T-cell (primary cell): ENCODE results near the gene RUFY3. TPM values are rescaled to one million over a fixed set of nuclear protein-coding genes. Genes with fewer than 3 reads are reported as not detected.
A peak's percentile ranks its signal among the peaks of the same experiment; 100 is the strongest.

Experiments
- ATAC-seq, 4 experiments: fragments of 200-7000 bp in 3 of 4; fragments of 150-1000 bp in 1 of 4; cut with Tn5 transposase; replicated peaks in 1 of 4; 1 replicate in 3 of 4; 2 replicates in 1 of 4; pipeline ENCODE4 v1.10.0; 2021; ENCODE audit warnings: moderate library complexity in 3 of 4, mild to moderate bottlenecking in 2 of 4, moderate number of reproducible peaks in 1 of 4
- CTCF ChIA-PET, 2 donors: fragments of 300-600 bp; sonication (Branson Sonifier 250); formaldehyde crosslinking; loops; one replicate each; lab custom pipeline; 2022; ENCODE audit warnings: antibody characterized with exemption in 2 of 2; lab: Charles Lee
- POLR2A ChIA-PET, 2 donors: fragments of 300-600 bp; sonication (Branson Sonifier 250); formaldehyde crosslinking; loops; one replicate each; lab custom pipeline; 2022; ENCODE audit warnings: antibody characterized with exemption in 2 of 2; lab: Charles Lee
- DNase-seq, 35 experiments: peaks; one replicate each; pipeline versions ENCODE4 v3.0.0 to v3.0.0-alpha.2; 2013 to 2023
- H3K27ac ChIP-seq: one replicate; pipeline ENCODE4 v1.5.1; 2013; ENCODE audit warnings: low read length
- H3K27me3 ChIP-seq, 2 experiments: replicated peaks in 1 of 2; 1 replicate in 1 of 2; 2 replicates in 1 of 2; pipeline versions ENCODE4 v1.6.1 to v1.7.0; 2013; ENCODE audit warnings: low read length in 1 of 2, mixed read lengths in 1 of 2; ENCODE audit not compliant: control insufficient read depth in 2 of 2, insufficient read depth in 2 of 2; ENCODE audit errors: extremely low read depth in 1 of 2
- H3K36me3 ChIP-seq, 2 donors: 1 replicate in 1 of 2; 2 replicates in 1 of 2; pipeline versions ENCODE4 v1.6.1 to v1.7.0; 2013; ENCODE audit warnings: low read length in 1 of 2; ENCODE audit not compliant: control insufficient read depth in 2 of 2, insufficient read depth in 1 of 2; ENCODE audit errors: extremely low read depth in 1 of 2
- H3K4me1 ChIP-seq, 2 experiments: 1 replicate in 1 of 2; 2 replicates in 1 of 2; pipeline versions ENCODE4 v1.6.1 to v1.7.0; 2013; ENCODE audit warnings: low read length in 2 of 2, mixed read lengths in 1 of 2; ENCODE audit not compliant: insufficient read depth in 2 of 2, control insufficient read depth in 1 of 2; ENCODE audit errors: extremely low read depth in 1 of 2
- H3K4me3 ChIP-seq, 2 donors: 1 replicate in 1 of 2; 2 replicates in 1 of 2; pipeline versions ENCODE4 v1.5.1 to v1.7.0; 2013; ENCODE audit warnings: mild to moderate bottlenecking in 2 of 2, low read length in 1 of 2, moderate library complexity in 1 of 2; ENCODE audit not compliant: control insufficient read depth in 1 of 2; ENCODE audit errors: extremely low read depth in 1 of 2
- H3K9me3 ChIP-seq: 2 replicates; pipeline ENCODE4 v1.7.0; 2013
- H3K27ac Mint-ChIP-seq, 2 donors: one replicate each; pipeline ENCODE4 v1.8.0; 2020 to 2021; ENCODE audit warnings: mild to moderate bottlenecking in 2 of 2, mixed read lengths in 2 of 2
- H3K27me3 Mint-ChIP-seq, 2 donors: one replicate each; pipeline ENCODE4 v1.8.0; 2021 to 2022; ENCODE audit warnings: mixed read lengths in 2 of 2
- H3K36me3 Mint-ChIP-seq: one replicate; pipeline ENCODE4 v1.8.0; 2021; ENCODE audit warnings: mixed read lengths
- H3K4me1 Mint-ChIP-seq, 3 donors: one replicate each; pipeline ENCODE4 v1.8.0; 2020 to 2022; ENCODE audit warnings: mixed read lengths in 3 of 3, mild to moderate bottlenecking in 1 of 3
- H3K4me3 Mint-ChIP-seq, 3 donors: one replicate each; pipeline ENCODE4 v1.8.0; 2020 to 2022; ENCODE audit warnings: mild to moderate bottlenecking in 3 of 3, mixed read lengths in 3 of 3, moderate library complexity in 3 of 3
- H3K9me3 Mint-ChIP-seq, 3 donors: one replicate each; pipeline ENCODE4 v1.8.0; 2020 to 2022; ENCODE audit warnings: mixed read lengths in 3 of 3
- WGBS: methylation state at CpG from one replicate; pipeline ENCODE4 v1.1.5; 2013; ENCODE audit warnings: missing lambda C conversion rate; ENCODE audit not compliant: insufficient coverage; 5-methylcytosine and 5-hydroxymethylcytosine counted together
- total RNA-seq, 35 experiments: library from RNA in 6 of 35; stranded (reverse) in 6 of 35; fragments of 120-200 nt in 1 of 35; gene quantifications; one replicate each; pipeline versions ENCODE4 v1.2.1 to v1.2.4 and lab custom pipeline; 2013 to 2026

Gene RUFY3
- total RNA-seq, 5 donors from 2014 or later (not counting 1 experiment from before 2014, with no cell fraction given) = 29.8 to 34.1 (median 33.3) TPM

DNA sequence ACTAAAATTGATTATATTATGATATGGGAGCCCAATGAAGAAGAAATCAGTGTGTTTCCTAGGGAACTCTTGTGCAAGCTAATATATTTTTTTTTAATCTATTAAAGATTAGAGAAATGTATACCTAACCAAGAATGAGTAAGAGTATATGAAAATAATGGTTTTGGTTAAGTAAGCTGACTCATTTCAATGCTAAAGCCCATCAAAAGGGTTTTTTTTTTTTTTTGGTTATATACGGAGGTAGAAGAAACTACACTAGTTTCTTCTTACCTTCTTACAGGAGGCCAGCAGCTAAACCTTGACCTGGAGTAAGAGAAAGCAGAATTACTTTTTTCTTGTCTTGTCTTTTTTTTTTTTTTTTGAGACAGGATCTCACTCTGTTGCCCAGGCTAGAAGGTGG is 27.5 kb downstream of the RUFY3 start:
- Mint-ChIP-seq H3K4me3 (no peak overlapping the region), H3K27me3 (no peaks in the 10 kb centered on the region), H3K4me1 (peaks cover 3 to 15% (median 7%) of the 10 kb centered on the region in 3 donors), H3K36me3 (no peaks in the 10 kb centered on the region), H3K9me3 (peaks cover 0 to 5% (median 0%) of the 10 kb centered on the region in 3 donors), H3K27ac (no peak overlapping the region)
- Histone ChIP-seq H3K9me3 (no peaks in the 10 kb centered on the region), H3K36me3 (no peaks in the 10 kb centered on the region), H3K4me1 (no peaks in the 10 kb centered on the region), H3K27me3 (no peaks in the 10 kb centered on the region), H3K4me3 (no peak overlapping the region), H3K27ac (no peak overlapping the region)
- no CpG with 5 or more reads among the region's 1 CpG for WGBS
- ATAC-seq (no peak), DNase-seq (no peak)
- POLR2A ChIA-PET = interaction anchor here (0.6 to 0.7 kb wide), 2 partner anchors 106 to 162 kb away, joined by 5 to 8 read pairs; no protein-coding TSS in a partner anchor
- CTCF ChIA-PET = interaction anchor here (0.5 to 1.3 kb wide), 8 partner anchors 12 to 645 kb away, joined by 3 to 6 read pairs (median 3); no protein-coding TSS in a partner anchor

DNA sequence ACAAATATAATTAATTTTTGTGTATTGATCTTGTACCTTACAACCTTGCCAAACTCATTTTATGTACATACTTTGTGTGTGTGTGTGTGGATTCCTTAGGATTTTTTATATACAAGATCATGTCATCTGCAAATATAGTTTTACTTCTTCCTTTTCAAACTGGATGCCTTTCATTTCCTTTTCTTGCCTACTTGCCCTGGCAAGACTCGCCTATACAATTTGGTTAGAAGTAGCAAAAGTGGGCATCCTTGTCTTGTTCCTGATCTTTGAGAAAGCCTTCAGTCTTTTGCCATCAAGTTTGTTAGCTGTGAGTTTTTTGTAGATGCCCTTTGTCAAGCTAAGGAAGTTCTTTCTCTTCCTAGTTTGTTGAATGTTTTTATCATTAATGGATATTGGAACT is 30.5 kb downstream of the RUFY3 start:
- Mint-ChIP-seq H3K27ac (no peak overlapping the region), H3K36me3 (peaks cover 8% of the 10 kb centered on the region), H3K4me3 (no peak overlapping the region), H3K9me3 (peaks cover 0 to 5% (median 0%) of the 10 kb centered on the region in 3 donors), H3K4me1 (peaks cover 3 to 17% (median 16%) of the 10 kb centered on the region in 3 donors), H3K27me3 (no peaks in the 10 kb centered on the region)
- no peak for ATAC-seq
- ChIA-PET POLR2A (no interaction called here), CTCF (interaction anchor here in 1 of 2 donors (0.6 kb wide), 1 partner anchor 72 kb away, joined by 4 read pairs; no protein-coding TSS in a partner anchor)
- DNase-seq = no peak
- Histone ChIP-seq H3K4me1 (no peaks in the 10 kb centered on the region), H3K9me3 (no peaks in the 10 kb centered on the region), H3K36me3 (no peaks in the 10 kb centered on the region), H3K4me3 (no peak overlapping the region), H3K27ac (no peak overlapping the region), H3K27me3 (no peaks in the 10 kb centered on the region)
- WGBS = 80% methylated on average over 1 of the region's 1 CpG

GRCh38 chr4:70753630-70754029 is 31.9 kb downstream of the RUFY3 start:
- DNase-seq = no peak
- Mint-ChIP-seq H3K27ac (no peak overlapping the region), H3K27me3 (no peaks in the 10 kb centered on the region), H3K36me3 (peaks cover 8% of the 10 kb centered on the region), H3K4me1 (peaks cover 3 to 17% (median 16%) of the 10 kb centered on the region in 3 donors), H3K4me3 (no peak overlapping the region), H3K9me3 (no peaks in the 10 kb centered on the region)
- Histone ChIP-seq H3K27me3 (no peaks in the 10 kb centered on the region), H3K36me3 (no peaks in the 10 kb centered on the region), H3K27ac (no peak overlapping the region), H3K4me1 (no peaks in the 10 kb centered on the region), H3K4me3 (no peak overlapping the region), H3K9me3 (no peaks in the 10 kb centered on the region)
- ATAC-seq = no peak
- ChIA-PET POLR2A (no interaction called here), CTCF (interaction anchor here in 1 of 2 donors (0.6 to 0.7 kb wide), 2 partner anchors 14 to 50 kb away, joined by 3 read pairs; no protein-coding TSS in a partner anchor)

- Histone ChIP-seq H3K4me1 (peaks cover 0 to 2% of the 10 kb centered on the region in 2 experiments), H3K27ac (no peak overlapping the region)
- POLR2A ChIA-PET = no interaction called here
Measured at GRCh38 chr4:70754470-70754869, 32.7 kb downstream of the RUFY3 start.

GRCh38 chr4:70754990-70755688 is 33.4 kb downstream of the RUFY3 start:
- Histone ChIP-seq H3K36me3 (no peaks in the 10 kb centered on the region), H3K4me1 (peaks cover 0 to 2% of the 10 kb centered on the region in 2 experiments), H3K4me3 (no peak overlapping the region), H3K9me3 (no peaks in the 10 kb centered on the region), H3K27me3 (no peaks in the 10 kb centered on the region), H3K27ac (no peak overlapping the region)
- Mint-ChIP-seq H3K27ac (no peak overlapping the region), H3K27me3 (no peaks in the 10 kb centered on the region), H3K36me3 (peaks cover 8% of the 10 kb centered on the region), H3K9me3 (no peaks in the 10 kb centered on the region), H3K4me1 (peaks cover 13 to 30% (median 28%) of the 10 kb centered on the region in 3 donors), H3K4me3 (no peak overlapping the region)
- ATAC-seq (no peak), DNase-seq (no peak)
- ChIA-PET POLR2A (no interaction called here), CTCF (interaction anchor here in 1 of 2 donors (0.6 kb wide), 1 partner anchor 19 kb away, joined by 3 read pairs; no protein-coding TSS in a partner anchor)
- 91% methylated on average over 6 of the region's 10 CpGs for whole genome bisulfite sequencing

More at GRCh38 chr4:70754470-70754869, 32.7 kb downstream of the RUFY3 start:
- no peak overlapping the region for H3K4me3 ChIP-seq
- H3K27me3 ChIP-seq = no peaks in the 10 kb centered on the region
- CTCF ChIA-PET = interaction anchor here (0.6 to 0.7 kb wide), 2 partner anchors 51 to 102 kb away, joined by 3 read pairs; no protein-coding TSS in a partner anchor
- Mint-ChIP-seq H3K9me3 (no peaks in the 10 kb centered on the region), H3K4me3 (no peak overlapping the region), H3K27me3 (no peaks in the 10 kb centered on the region), H3K36me3 (peaks cover 8% of the 10 kb centered on the region), H3K4me1 (peaks cover 8 to 24% (median 23%) of the 10 kb centered on the region in 3 donors), H3K27ac (no peak overlapping the region)
- H3K36me3 ChIP-seq = no peaks in the 10 kb centered on the region
- no CpG with 5 or more reads among the region's 1 CpG for WGBS
- no peaks in the 10 kb centered on the region for H3K9me3 ChIP-seq
- DNase-seq = no peak
- ATAC-seq = no peak

- Histone ChIP-seq H3K27ac (no peak overlapping the region), H3K36me3 (no peaks in the 10 kb centered on the region), H3K4me3 (no peak overlapping the region), H3K9me3 (no peaks in the 10 kb centered on the region), H3K27me3 (no peaks in the 10 kb centered on the region), H3K4me1 (peaks cover 0 to 2% of the 10 kb centered on the region in 2 experiments)
- peaks cover 14 to 38% (median 15%) of the 10 kb centered on the region in 3 donors for H3K4me1 Mint-ChIP-seq
- ChIA-PET POLR2A (no interaction called here), CTCF (interaction anchor here (0.6 to 3.4 kb wide), 7 partner anchors 17 to 74 kb away, joined by 3 to 18 read pairs (median 3); no protein-coding TSS in a partner anchor)
- no peak for DNase-seq
- H3K4me3 Mint-ChIP-seq = peak overlapping the region; percentile 17 to 58 (median 41)
- no CpG with 5 or more reads among the region's 1 CpG for WGBS
- no peak overlapping the region for H3K27ac Mint-ChIP-seq
- H3K27me3 Mint-ChIP-seq = no peaks in the 10 kb centered on the region
- ATAC-seq = no peak
- H3K9me3 Mint-ChIP-seq = no peaks in the 10 kb centered on the region
- peaks cover 24% of the 10 kb centered on the region for H3K36me3 Mint-ChIP-seq
Measured at GRCh38 chr4:70759126-70759525, 37.4 kb downstream of the RUFY3 start.
